ENCODE data around the gene GPR143.

- TF ChIP-seq, protein P1, sequence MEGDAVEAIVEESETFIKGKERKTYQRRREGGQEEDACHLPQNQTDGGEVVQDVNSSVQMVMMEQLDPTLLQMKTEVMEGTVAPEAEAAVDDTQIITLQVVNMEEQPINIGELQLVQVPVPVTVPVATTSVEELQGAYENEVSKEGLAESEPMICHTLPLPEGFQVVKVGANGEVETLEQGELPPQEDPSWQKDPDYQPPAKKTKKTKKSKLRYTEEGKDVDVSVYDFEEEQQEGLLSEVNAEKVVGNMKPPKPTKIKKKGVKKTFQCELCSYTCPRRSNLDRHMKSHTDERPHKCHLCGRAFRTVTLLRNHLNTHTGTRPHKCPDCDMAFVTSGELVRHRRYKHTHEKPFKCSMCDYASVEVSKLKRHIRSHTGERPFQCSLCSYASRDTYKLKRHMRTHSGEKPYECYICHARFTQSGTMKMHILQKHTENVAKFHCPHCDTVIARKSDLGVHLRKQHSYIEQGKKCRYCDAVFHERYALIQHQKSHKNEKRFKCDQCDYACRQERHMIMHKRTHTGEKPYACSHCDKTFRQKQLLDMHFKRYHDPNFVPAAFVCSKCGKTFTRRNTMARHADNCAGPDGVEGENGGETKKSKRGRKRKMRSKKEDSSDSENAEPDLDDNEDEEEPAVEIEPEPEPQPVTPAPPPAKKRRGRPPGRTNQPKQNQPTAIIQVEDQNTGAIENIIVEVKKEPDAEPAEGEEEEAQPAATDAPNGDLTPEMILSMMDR (IDR thresholded peaks at IDR 0.05) = no peak
- no peak for TF ChIP-seq POLR2A (IDR thresholded peaks at IDR 0.05)
Observed at GRCh38 chrX:9724711-9725110, 40.9 kb downstream of the GPR143 start.

Data from right lobe of liver (tissue), 4 donors.